Peyer's patch (tissue), 4 donors: ENCODE results near the gene SMARCC2. TPM values are rescaled to one million over a fixed set of nuclear protein-coding genes. Genes with fewer than 3 reads are reported as not detected.
A peak's percentile ranks its signal among the peaks of the same experiment; 100 is the strongest.

ENCODE experiments used
- DNase-seq, 3 donors: peaks; one replicate each; pipeline ENCODE4 v3.0.0-alpha.2; 2017 to 2019
- H3K27ac ChIP-seq, 4 donors: fragments of 200-600 bp; sonication (generic); one replicate each; pipeline ENCODE4 v1.5.1; 2016 to 2019
- H3K27me3 ChIP-seq, 2 donors: fragments of 200-600 bp; sonication (generic); one replicate each; pipeline ENCODE4 v1.5.1; 2019
- H3K36me3 ChIP-seq, 3 donors: fragments of 200-600 bp; sonication (generic); one replicate each; pipeline ENCODE4 v1.5.1; 2016 to 2019
- H3K4me1 ChIP-seq, 4 donors: fragments of 200-600 bp; sonication (generic); one replicate each; pipeline ENCODE4 v1.5.1; 2016 to 2019
- H3K4me3 ChIP-seq, 4 donors: fragments of 200-600 bp; sonication (generic); 1 replicate in 3 of 4; 2 replicates in 1 of 4; pipeline ENCODE4 v1.5.1; 2016 to 2019; ENCODE audit warnings: mild to moderate bottlenecking in 1 of 4
- H3K9me3 ChIP-seq, 4 donors: fragments of 200-600 bp; sonication (generic); one replicate each; pipeline ENCODE4 v1.5.1; 2016 to 2019; ENCODE audit warnings: mild to moderate bottlenecking in 1 of 4
- POLR2A ChIP-seq, 2 donors: fragments of 450-650 bp; IDR thresholded peaks; one replicate each; pipeline ENCODE4 v1.5.1; 2017; ENCODE audit warnings: antibody characterized with exemption in 2 of 2, mild to moderate bottlenecking in 2 of 2, moderate library complexity in 2 of 2
- total RNA-seq, 4 donors: library from RNA; depleted of rRNA; stranded (reverse); fragments of >200 nt; gene quantifications; one replicate each; pipeline ENCODE4 v1.1.0, GENCODE V29; 2016
- TF ChIP-seq, protein P1 (sequence below), 6 experiments: fragments of 450-650 bp in 4 of 6; fragments of 200-600 bp in 2 of 6; sonication (generic) in 1 of 6; IDR thresholded peaks; one replicate each; pipeline ENCODE4 v1.5.1; 2017 to 2019; ENCODE audit warnings: antibody characterized with exemption in 6 of 6, mild to moderate bottlenecking in 3 of 6, moderate library complexity in 1 of 6

The SMARCC2 gene
- total RNA-seq, 4 donors from 2014 or later: 85.6 to 299 (median 139) TPM

DNA sequence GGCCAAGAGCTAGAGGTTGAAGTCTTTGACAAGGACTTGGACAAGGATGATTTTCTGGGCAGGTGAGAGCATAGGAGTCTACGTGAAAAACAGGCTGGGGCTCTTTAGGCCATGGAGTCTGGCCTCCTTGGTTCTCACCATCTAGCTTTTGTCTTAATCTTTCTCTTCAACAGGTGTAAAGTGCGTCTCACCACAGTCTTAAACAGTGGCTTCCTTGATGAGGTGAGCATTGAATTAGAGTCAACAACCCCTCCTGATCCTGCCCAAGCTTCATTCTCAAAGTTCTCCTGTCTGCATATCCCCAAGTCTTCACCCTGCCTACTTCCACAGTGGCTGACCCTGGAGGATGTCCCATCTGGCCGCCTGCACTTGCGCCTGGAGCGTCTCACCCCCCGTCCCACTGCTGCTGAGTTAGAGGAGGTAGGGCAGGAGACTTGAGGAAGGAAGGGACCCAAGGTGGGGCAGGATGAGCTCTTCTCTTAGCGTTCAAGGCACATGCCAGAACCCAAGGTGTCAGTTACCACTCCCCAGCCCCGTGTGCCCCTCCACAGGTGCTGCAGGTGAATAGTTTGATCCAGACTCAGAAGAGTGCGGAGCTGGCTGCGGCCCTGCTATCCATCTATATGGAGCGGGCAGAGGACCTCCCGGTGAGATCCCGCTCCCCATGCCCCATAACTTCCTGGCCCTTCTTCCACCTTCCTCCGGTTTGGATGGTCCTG lies 51.3 kb downstream of the SMARCC2 start:
- H3K4me3 ChIP-seq: no peak overlapping the region
- peaks cover 0 to 93% (median 0%) of the 10 kb centered on the region in 3 donors for H3K36me3 ChIP-seq
- DNase-seq: no peak
- H3K27me3 ChIP-seq: no peaks in the 10 kb centered on the region
- H3K9me3 ChIP-seq: no peaks in the 10 kb centered on the region
- H3K4me1 ChIP-seq: no peaks in the 10 kb centered on the region
- TF ChIP-seq, protein P1, sequence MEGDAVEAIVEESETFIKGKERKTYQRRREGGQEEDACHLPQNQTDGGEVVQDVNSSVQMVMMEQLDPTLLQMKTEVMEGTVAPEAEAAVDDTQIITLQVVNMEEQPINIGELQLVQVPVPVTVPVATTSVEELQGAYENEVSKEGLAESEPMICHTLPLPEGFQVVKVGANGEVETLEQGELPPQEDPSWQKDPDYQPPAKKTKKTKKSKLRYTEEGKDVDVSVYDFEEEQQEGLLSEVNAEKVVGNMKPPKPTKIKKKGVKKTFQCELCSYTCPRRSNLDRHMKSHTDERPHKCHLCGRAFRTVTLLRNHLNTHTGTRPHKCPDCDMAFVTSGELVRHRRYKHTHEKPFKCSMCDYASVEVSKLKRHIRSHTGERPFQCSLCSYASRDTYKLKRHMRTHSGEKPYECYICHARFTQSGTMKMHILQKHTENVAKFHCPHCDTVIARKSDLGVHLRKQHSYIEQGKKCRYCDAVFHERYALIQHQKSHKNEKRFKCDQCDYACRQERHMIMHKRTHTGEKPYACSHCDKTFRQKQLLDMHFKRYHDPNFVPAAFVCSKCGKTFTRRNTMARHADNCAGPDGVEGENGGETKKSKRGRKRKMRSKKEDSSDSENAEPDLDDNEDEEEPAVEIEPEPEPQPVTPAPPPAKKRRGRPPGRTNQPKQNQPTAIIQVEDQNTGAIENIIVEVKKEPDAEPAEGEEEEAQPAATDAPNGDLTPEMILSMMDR (IDR thresholded peaks at IDR 0.05): no peak
- TF ChIP-seq POLR2A (IDR thresholded peaks at IDR 0.05): no peak
- no peak overlapping the region for H3K27ac ChIP-seq

DNA sequence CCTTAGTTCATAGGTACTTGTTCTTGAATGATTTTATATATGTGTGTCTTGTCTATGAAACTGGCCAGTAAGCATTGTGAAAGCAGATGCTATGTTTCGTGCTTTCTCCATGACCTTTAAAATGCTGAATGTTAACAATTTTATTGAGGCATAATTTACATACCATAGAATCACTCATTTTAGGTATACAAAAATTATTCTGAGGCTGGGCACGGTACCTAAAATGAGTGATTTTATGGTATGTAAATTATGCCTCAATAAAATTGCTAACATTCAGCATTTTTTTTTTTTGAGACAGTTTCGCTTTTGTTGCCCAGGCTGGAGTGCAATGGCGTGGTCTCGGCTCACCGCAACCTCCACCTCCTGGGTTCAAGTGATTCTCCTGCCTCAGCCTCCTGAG lies 54.4 kb downstream of the SMARCC2 start:
- H3K4me1 ChIP-seq: peaks cover 0 to 7% (median 5%) of the 10 kb centered on the region in 4 donors
- no peaks in the 10 kb centered on the region for H3K27me3 ChIP-seq
- no peaks in the 10 kb centered on the region for H3K9me3 ChIP-seq
- H3K36me3 ChIP-seq: peaks cover 0 to 89% (median 0%) of the 10 kb centered on the region in 3 donors
- TF ChIP-seq, protein P1 (IDR thresholded peaks at IDR 0.05): no peak
- TF ChIP-seq POLR2A (IDR thresholded peaks at IDR 0.05): no peak
- H3K27ac ChIP-seq: no peak overlapping the region
- no peak overlapping the region for H3K4me3 ChIP-seq
- no peak for DNase-seq

DNA sequence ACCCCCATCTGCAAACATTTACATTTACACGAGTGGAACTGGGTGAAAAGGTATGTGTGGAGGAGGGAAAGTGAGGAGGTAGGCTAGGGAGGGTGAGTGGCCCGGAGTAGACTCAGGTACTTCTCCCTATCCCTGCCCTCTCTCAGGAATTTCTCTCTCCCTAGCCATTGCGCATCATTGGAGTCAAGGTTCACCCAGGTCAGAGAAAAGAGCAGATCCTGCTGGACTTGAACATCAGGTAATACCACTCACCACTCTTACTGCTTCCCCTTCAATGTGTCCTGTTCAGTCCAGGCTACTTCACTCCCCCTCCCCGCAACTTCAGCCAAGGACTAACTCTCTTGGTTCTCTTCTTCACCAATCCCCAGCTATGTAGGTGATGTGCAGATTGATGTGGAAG lies 58.4 kb downstream of the SMARCC2 start:
- H3K27ac ChIP-seq: peak overlapping the region in 2 of 4 donors; percentile 18 to 96
- no peak overlapping the region for H3K4me3 ChIP-seq
- no peaks in the 10 kb centered on the region for H3K27me3 ChIP-seq
- H3K36me3 ChIP-seq: peaks cover 0 to 49% (median 0%) of the 10 kb centered on the region in 3 donors
- TF ChIP-seq POLR2A (IDR thresholded peaks at IDR 0.05): no peak
- TF ChIP-seq, protein P1 (IDR thresholded peaks at IDR 0.05): no peak
- no peaks in the 10 kb centered on the region for H3K9me3 ChIP-seq
- H3K4me1 ChIP-seq: peaks cover 4 to 27% (median 17%) of the 10 kb centered on the region in 4 donors
- no peak for DNase-seq

DNA sequence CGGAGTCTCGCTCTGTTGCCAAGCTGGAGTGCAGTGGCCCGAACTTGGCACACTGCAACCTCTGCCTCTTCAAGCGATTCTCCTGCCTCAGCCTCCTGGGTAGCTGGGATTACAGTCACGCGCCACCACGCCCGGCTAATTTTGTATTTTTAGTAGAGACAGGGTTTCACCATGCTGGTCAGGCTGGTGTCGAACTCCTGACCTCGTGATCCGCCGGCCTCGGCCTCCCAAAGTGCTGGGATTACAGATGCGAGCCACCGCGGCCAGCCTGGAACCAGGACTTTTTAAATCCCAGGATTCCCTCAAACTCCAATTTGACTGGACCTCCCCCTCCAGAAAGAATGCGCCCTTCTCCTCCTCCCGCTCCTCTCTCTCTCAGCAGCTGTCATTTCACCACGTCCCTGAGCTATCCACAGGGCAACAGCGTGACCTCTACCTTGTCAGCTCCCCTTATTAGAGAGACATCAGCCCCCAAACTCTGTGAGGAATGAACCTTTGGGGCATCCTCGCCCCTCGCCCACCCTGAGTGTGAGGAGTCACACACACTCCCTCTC lies 59.3 kb downstream of the SMARCC2 start:
- H3K4me1 ChIP-seq: peaks cover 4 to 35% (median 17%) of the 10 kb centered on the region in 4 donors
- peaks cover 0 to 41% (median 0%) of the 10 kb centered on the region in 3 donors for H3K36me3 ChIP-seq
- H3K4me3 ChIP-seq: peak overlapping the region in 3 of 4 donors; percentile 79 to 93 (median 82)
- no peak for TF ChIP-seq POLR2A (IDR thresholded peaks at IDR 0.05)
- TF ChIP-seq, protein P1 (IDR thresholded peaks at IDR 0.05): no peak
- H3K27me3 ChIP-seq: no peaks in the 10 kb centered on the region
- DNase-seq: no peak
- H3K27ac ChIP-seq: peak overlapping the region; percentile 18 to 96 (median 91)
- no peaks in the 10 kb centered on the region for H3K9me3 ChIP-seq

DNA sequence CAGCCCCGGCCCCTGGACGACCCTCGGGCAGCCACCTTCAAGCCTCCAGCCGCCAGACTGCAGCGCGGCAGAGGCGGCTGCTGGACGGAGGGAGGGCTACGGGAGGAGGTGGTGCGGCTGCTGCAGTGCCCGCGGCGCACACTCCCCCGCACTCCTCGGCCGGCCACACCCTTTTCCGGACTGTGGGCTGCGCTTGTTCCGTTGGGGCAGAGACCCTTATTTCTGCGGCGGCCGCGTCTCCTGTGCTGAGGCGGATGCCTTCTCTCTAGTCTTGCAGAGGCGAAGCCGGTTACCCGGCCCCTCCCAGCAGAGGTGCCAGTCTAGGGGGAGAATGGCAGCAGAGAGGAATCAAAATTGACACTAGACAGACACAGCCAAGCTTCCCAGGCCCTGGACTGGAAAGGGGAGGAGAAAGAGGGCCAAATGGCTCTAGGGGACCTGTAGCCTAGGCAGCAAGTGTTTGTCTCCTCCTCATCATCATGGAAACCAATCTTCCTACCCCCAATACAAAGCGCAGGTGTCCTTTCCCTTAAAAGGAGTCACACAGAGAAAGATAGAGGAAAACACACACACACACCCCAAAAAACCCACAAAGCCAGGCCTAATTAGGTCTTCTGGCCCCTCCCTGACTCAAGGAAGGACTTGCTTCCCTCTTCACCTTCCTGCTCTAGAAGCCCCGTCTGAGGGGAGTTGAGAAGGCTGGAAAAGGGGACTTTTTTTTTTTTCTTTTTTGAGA lies 59.9 kb downstream of the SMARCC2 start:
- H3K36me3 ChIP-seq: peaks cover 0 to 34% (median 0%) of the 10 kb centered on the region in 3 donors
- peaks cover 4 to 35% (median 17%) of the 10 kb centered on the region in 4 donors for H3K4me1 ChIP-seq
- TF ChIP-seq POLR2A (IDR thresholded peaks at IDR 0.05): peak in 1 of 2 donors; percentile 38
- TF ChIP-seq, protein P1 (IDR thresholded peaks at IDR 0.05): no peak
- peak overlapping the region; percentile 79 to 93 (median 85) for H3K4me3 ChIP-seq
- H3K27me3 ChIP-seq: no peaks in the 10 kb centered on the region
- peak overlapping the region; percentile 89 to 96 (median 91) for H3K27ac ChIP-seq
- H3K9me3 ChIP-seq: no peaks in the 10 kb centered on the region
- peak; percentile 72 to 94 (median 88) for DNase-seq
